ENCODE measurements around the gene TRIO.

DNA sequence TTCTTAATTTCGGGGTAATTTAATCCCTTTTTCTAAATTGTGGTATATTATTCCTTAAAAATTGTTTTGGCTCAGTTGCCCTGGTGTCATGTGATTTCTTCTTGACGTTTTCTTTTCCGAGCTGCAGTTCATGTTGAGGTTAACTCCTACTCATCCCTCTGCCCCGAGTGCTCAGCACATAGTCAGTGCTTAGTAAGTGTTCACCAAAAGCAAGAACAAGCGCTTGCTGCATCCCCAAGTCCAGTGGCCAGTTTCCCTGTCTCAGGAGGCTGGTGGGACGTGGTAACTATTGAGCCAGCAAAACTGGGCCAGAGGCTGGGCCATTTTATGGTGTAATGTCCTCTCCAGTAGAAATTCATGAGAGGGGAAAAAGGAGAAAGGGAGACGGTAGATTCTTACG lies 23.3 kb downstream of the TRIO start:
- TF ChIP-seq, protein P1, sequence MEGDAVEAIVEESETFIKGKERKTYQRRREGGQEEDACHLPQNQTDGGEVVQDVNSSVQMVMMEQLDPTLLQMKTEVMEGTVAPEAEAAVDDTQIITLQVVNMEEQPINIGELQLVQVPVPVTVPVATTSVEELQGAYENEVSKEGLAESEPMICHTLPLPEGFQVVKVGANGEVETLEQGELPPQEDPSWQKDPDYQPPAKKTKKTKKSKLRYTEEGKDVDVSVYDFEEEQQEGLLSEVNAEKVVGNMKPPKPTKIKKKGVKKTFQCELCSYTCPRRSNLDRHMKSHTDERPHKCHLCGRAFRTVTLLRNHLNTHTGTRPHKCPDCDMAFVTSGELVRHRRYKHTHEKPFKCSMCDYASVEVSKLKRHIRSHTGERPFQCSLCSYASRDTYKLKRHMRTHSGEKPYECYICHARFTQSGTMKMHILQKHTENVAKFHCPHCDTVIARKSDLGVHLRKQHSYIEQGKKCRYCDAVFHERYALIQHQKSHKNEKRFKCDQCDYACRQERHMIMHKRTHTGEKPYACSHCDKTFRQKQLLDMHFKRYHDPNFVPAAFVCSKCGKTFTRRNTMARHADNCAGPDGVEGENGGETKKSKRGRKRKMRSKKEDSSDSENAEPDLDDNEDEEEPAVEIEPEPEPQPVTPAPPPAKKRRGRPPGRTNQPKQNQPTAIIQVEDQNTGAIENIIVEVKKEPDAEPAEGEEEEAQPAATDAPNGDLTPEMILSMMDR (IDR thresholded peaks at IDR 0.05; ENCODE audit: low read depth, low read length, poor library complexity, severe bottlenecking): no peak
- no peak for TF ChIP-seq EZH2phosphoT487 (IDR thresholded peaks at IDR 0.05; ENCODE audit: borderline replicate concordance, low read length)
